Pancreas (tissue), 10 donors: ENCODE data around the gene MYZAP. TPM values are rescaled to one million over a fixed set of nuclear protein-coding genes. Genes with fewer than 3 reads are reported as not detected.

ENCODE experiments used
- ATAC-seq, 4 donors: fragments of 200-7000 bp; cut with Tn5 transposase; one replicate each; pipeline versions ENCODE4 v1.8.0 to v1.9.1; 2020; ENCODE audit warnings: mild to moderate bottlenecking in 4 of 4, moderate library complexity in 4 of 4
- DNase-seq, 6 donors: peaks; one replicate each; pipeline ENCODE4 v3.0.0-alpha.2; 2020
- FAIRE-seq: peaks from 2 replicates; lab custom pipeline; 2012; peaks lifted over from hg19 to GRCh38; lab: Jason Lieb, UNC
- H3K27ac ChIP-seq, 4 donors: fragments of 200-600 bp; sonication (generic); 1 replicate in 3 of 4; 2 replicates in 1 of 4; pipeline versions ENCODE4 v1.5.0 to v1.8.0; 2020
- H3K27me3 ChIP-seq, 4 donors: fragments of 200-600 bp; one replicate each; pipeline ENCODE4 v1.8.0; 2021
- H3K36me3 ChIP-seq, 3 donors: fragments of 200-600 bp; sonication (generic) in 1 of 3; one replicate each; pipeline versions ENCODE4 v1.5.0 to v1.8.0; 2020 to 2021
- H3K4me1 ChIP-seq, 3 donors: fragments of 200-600 bp; one replicate each; pipeline ENCODE4 v1.8.0; 2021
- H3K4me3 ChIP-seq, 4 donors: fragments of 200-600 bp; sonication (generic) in 2 of 4; one replicate each; pipeline versions ENCODE4 v1.5.0 to v1.8.0; 2020 to 2021
- H3K9me3 ChIP-seq, 4 donors: fragments of 200-600 bp; one replicate each; pipeline ENCODE4 v1.8.0; 2021
- WGBS, 2 donors: extraction: QIAGEN DNeasy Blood & Tissue Kit; methylation state at CpG; one replicate each; pipeline ENCODE4 v1.1.7; 2013; 5-methylcytosine and 5-hydroxymethylcytosine counted together
- intact Hi-C, 3 donors: fragments of 100-400 bp; cut with DNase I; formaldehyde crosslinking; loops; one replicate each; pipeline versions ENCODE4 v1.11.1 to v1.14.2; 2022
- polyA plus RNA-seq, 2 donors: library from polyadenylated mRNA; stranded (reverse); fragments of 200-250 nt; gene quantifications; one replicate each; pipeline ENCODE4 v1.2.3, GENCODE V29; 2013
- total RNA-seq, 6 donors: library from RNA; stranded (reverse); fragmentation: NEBNext Ultra II Directional in 4 of 6; extraction: Animal tissue kit (Norgen Biotek cat#: 25700) in 4 of 6; gene quantifications; one replicate each; pipeline versions ENCODE4 v1.2.1 to v1.2.4, GENCODE V29; 2021 to 2023
- TF ChIP-seq, protein P1 (sequence below), 4 donors: fragments of 200-600 bp; sonication (generic) in 3 of 4; IDR thresholded peaks; one replicate each; pipeline versions ENCODE4 v1.5.0 to v1.8.0; 2021; ENCODE audit warnings: antibody characterized with exemption in 4 of 4
- donor health status: healthy with polysubstance abuse.
- donor health status: DM: no; HTN: no; CAD: no; lungs with moderate emphysema.
- donor health status: DM: no; HTN: no; CAD: no.
- donor health status: control.
- donor health status: control.
- donor health status: Bipolar disorder and iron deficiency.
- donor health status: DM: yes; HTN: yes; CAD: no.
- donor health status: DM: no; HTN: no; CAD: no.
- donor health status: DM: no; HTN: no; CAD: no.
- donor health status: DM: yes; HTN: yes; CAD: no.

Gene MYZAP
- total and polyA plus RNA-seq, 8 donors: 5.4 to 13.4 (median 9.4) TPM

DNA sequence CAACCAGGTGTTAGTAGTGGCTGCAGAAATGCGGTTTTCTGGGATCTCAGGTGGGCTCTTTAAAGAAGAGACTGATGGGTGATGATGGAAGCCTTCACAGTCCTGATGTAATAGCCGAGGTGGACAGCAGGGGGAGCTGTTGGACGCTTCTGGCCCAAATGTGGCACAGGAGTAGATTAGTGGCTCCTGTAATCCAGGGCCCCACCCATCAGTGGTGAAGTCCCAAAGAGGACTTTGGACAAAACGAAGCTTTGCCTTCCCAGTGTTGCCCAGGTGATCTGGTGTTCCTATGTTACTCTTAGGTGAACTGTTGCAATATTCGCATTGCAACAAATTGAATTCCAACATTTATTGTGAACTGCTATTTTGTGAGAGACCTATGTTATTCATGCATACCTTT, 31.8 kb upstream of the MYZAP start:
- Histone ChIP-seq H3K4me1 (peaks cover 3 to 6% (median 4%) of the 10 kb centered on the region in 3 donors), H3K27me3 (no peaks in the 10 kb centered on the region), H3K9me3 (no peaks in the 10 kb centered on the region), H3K4me3 (no peak overlapping the region), H3K36me3 (no peaks in the 10 kb centered on the region), H3K27ac (no peak overlapping the region)
- 5 to 7% methylated on average over 5 of the region's 5 CpGs for WGBS, 2 donors
- TF ChIP-seq, protein P1, sequence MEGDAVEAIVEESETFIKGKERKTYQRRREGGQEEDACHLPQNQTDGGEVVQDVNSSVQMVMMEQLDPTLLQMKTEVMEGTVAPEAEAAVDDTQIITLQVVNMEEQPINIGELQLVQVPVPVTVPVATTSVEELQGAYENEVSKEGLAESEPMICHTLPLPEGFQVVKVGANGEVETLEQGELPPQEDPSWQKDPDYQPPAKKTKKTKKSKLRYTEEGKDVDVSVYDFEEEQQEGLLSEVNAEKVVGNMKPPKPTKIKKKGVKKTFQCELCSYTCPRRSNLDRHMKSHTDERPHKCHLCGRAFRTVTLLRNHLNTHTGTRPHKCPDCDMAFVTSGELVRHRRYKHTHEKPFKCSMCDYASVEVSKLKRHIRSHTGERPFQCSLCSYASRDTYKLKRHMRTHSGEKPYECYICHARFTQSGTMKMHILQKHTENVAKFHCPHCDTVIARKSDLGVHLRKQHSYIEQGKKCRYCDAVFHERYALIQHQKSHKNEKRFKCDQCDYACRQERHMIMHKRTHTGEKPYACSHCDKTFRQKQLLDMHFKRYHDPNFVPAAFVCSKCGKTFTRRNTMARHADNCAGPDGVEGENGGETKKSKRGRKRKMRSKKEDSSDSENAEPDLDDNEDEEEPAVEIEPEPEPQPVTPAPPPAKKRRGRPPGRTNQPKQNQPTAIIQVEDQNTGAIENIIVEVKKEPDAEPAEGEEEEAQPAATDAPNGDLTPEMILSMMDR (IDR thresholded peaks at IDR 0.05): peak; percentile 80 to 90 (median 88)
- DNase-seq (peak in 5 of 6 donors; percentile 69 to 90 (median 78)), ATAC-seq (peak; percentile 67 to 83 (median 82)), FAIRE-seq (no peak)
- intact Hi-C loops: loop anchor here in 2 of 3 donors (2.0 to 5.0 kb wide), 2 partner anchors 52 to 53 kb away; no protein-coding TSS in a partner anchor

DNA sequence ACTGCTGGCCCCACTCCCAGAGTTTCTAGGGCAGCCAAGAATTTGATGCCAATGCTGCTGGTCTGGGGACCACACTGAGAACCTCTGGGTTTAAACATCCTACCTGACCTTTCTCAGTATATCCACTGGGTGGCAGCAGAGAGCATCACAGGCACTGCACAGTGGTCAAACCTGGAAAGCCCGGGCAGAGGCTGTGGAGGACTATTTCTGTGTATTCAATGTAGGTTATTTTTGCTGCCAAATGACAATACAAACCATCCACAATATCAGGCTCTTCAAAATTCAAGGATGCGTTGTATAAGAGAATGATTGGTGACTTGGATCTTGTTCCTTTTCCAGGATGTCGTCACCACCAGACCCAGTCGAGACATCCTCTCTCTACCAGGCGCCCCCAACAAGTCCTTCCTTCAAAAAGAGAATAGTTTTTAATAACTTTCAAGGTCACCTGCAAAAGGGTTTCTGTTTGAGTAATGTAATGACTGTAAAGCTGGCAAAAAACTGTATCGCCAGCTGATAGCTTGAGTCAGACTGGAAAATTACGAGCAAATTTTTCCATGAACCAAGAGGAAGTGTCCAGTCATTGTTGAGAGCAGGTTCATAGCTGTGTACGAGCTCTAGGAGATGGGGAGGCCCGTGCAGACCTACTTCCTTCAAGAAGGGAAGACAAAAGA, 30.5 kb upstream of the MYZAP start:
- 25 to 28% methylated on average over 9 of the region's 9 CpGs for WGBS, 2 donors
- peak; percentile 93 to 97 (median 94) for ATAC-seq
- peaks cover 3 to 6% (median 4%) of the 10 kb centered on the region in 3 donors for H3K4me1 ChIP-seq
- peak overlapping the region in 3 of 4 donors; percentile 22 to 67 (median 63) for H3K27ac ChIP-seq
- no peaks in the 10 kb centered on the region for H3K9me3 ChIP-seq
- FAIRE-seq: peak; percentile 29
- TF ChIP-seq, protein P1 (IDR thresholded peaks at IDR 0.05): peak; percentile 81 to 89 (median 85)
- intact Hi-C loops: loop anchor here in 1 of 3 donors (2.0 kb wide), 1 partner anchor 52 kb away; no protein-coding TSS in a partner anchor
- no peak overlapping the region for H3K4me3 ChIP-seq
- DNase-seq: peak in 5 of 6 donors; percentile 70 to 87 (median 77)
- no peaks in the 10 kb centered on the region for H3K36me3 ChIP-seq
- H3K27me3 ChIP-seq: no peaks in the 10 kb centered on the region

DNA sequence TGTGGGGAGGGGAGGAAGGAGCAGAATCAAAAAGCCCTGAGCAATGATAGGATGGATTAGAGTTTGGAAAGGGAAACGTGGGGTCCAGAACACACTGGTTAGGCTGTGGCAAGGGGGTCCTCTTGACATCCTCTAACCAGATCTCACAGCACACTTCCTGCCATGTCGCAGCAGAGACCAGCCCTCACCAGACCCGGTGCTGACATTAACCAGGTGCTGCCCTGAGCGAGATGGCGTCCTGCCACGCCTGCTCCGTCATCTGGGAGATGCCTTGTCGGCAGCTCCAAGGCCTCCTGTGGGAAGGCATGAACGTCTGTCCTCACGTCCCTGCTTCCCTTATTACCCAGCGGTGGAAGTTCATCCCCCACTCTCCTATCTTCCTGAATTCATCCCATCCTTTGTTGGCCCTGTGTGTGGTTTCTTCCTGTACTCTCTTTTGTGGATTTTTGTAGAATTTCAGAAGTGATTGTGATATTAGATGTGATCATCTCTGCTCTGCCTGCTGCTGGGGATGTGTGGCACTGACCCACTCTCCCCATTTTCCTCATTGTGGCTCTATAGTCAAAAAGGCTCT, 29.4 kb upstream of the MYZAP start:
- FAIRE-seq (no peak), DNase-seq (peak in 5 of 6 donors; percentile 54 to 77 (median 57)), ATAC-seq (peak in 2 of 4 donors; percentile 5 to 22)
- H3K4me3 ChIP-seq: no peak overlapping the region
- 21 to 62% methylated on average over 11 of the region's 11 CpGs for WGBS, 2 donors
- no peaks in the 10 kb centered on the region for H3K9me3 ChIP-seq
- peak overlapping the region in 2 of 4 donors; percentile 63 to 67 for H3K27ac ChIP-seq
- peaks cover 3 to 6% (median 4%) of the 10 kb centered on the region in 3 donors for H3K4me1 ChIP-seq
- no peaks in the 10 kb centered on the region for H3K27me3 ChIP-seq
- TF ChIP-seq, protein P1 (IDR thresholded peaks at IDR 0.05): no peak
- no peaks in the 10 kb centered on the region for H3K36me3 ChIP-seq
- intact Hi-C loops: no loop called here

DNA sequence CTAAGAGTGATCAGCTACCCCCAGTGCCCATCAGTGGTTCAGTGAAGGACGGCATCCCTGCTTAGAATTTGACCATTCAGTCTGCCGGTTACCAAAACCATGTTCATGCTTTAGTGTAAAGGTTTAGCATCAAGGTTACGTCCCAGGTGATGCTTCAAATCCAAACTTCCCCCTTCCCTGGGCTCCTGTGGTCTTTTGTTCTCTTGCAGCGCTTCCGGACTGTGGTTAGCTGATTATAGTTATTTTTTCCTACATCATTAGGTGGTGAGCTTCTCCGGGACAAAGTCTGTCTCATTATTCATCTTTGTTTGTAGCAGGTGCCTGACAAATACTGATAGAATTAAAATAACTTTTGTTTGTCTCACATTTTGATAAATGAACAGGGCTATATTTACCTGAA, 28.3 kb upstream of the MYZAP start:
- Histone ChIP-seq H3K4me3 (no peak overlapping the region), H3K9me3 (no peaks in the 10 kb centered on the region), H3K27me3 (no peaks in the 10 kb centered on the region), H3K27ac (no peak overlapping the region), H3K4me1 (peaks cover 3 to 6% (median 4%) of the 10 kb centered on the region in 3 donors), H3K36me3 (no peaks in the 10 kb centered on the region)
- no peak for FAIRE-seq
- ATAC-seq: no peak
- intact Hi-C loops: no loop called here
- no peak for DNase-seq
- TF ChIP-seq, protein P1 (IDR thresholded peaks at IDR 0.05): no peak
- WGBS, 2 donors: 62 to 73% methylated on average over 6 of the region's 6 CpGs
